GM23248 (cell line): ENCODE results near the gene CCND1.

Source experiments
- EZH2 ChIP-seq: fragments of 200-600 bp; sonication (generic); IDR thresholded peaks from 2 replicates; pipeline ENCODE4 v1.6.1; 2018; ENCODE audit warnings: antibody characterized with exemption, mild to moderate bottlenecking; ENCODE audit not compliant: insufficient read depth, poor library complexity, severe bottlenecking
- EZH2phosphoT487 ChIP-seq: fragments of 200-600 bp; sonication (generic); IDR thresholded peaks from 2 replicates; pipeline ENCODE4 v1.6.1; 2018; ENCODE audit warnings: antibody characterized with exemption, moderate library complexity, mild to moderate bottlenecking, low read depth; ENCODE audit not compliant: insufficient read depth

GRCh38 chr11:69692422-69692821 lies 51.5 kb downstream of the CCND1 start:
- no peak for TF ChIP-seq EZH2phosphoT487
- no peak for TF ChIP-seq EZH2
